ENCODE measurements around the gene RMND5A.
"Not testable (repeated sequence)": the region's sequence is repeated elsewhere in the genome, so short reads cannot be mapped to it uniquely, and the experiment has no call there.

RMND5A gene

DNA sequence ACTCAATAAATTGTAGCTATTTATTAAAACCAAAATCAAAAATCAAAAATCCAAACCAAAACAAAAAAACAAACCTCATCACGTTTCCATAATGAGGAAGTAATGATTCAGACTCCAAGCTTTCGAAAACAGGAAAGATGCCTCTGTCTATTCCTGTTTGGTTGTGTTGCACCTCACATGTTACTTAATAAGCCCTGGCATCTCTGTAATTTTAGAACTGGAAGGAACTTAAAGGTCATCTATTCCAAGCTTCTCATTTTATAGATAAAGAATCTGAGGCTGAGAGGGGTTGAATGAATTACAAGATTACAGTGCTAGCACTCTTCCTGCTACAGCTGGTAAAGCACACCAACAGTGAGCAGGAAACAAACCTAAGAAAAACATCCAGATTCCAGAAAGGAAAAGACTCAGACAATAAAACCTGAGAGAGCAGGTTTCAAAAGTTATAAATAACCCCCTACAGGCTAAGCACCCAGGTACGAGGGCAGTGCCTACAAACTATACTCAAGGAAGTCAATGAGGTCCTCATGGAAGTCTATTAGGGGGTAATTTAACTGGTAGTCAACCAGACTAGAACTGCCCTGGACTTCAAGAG lies 5.4 kb upstream of the RMND5A start:
- DNase-seq (ENCODE audit: low read depth): not testable (repeated sequence)

GRCh38 chr2:86719263-86719636 lies 841 bp upstream of the RMND5A start:
- not testable (repeated sequence) for DNase-seq (ENCODE audit: low read depth)

DNA sequence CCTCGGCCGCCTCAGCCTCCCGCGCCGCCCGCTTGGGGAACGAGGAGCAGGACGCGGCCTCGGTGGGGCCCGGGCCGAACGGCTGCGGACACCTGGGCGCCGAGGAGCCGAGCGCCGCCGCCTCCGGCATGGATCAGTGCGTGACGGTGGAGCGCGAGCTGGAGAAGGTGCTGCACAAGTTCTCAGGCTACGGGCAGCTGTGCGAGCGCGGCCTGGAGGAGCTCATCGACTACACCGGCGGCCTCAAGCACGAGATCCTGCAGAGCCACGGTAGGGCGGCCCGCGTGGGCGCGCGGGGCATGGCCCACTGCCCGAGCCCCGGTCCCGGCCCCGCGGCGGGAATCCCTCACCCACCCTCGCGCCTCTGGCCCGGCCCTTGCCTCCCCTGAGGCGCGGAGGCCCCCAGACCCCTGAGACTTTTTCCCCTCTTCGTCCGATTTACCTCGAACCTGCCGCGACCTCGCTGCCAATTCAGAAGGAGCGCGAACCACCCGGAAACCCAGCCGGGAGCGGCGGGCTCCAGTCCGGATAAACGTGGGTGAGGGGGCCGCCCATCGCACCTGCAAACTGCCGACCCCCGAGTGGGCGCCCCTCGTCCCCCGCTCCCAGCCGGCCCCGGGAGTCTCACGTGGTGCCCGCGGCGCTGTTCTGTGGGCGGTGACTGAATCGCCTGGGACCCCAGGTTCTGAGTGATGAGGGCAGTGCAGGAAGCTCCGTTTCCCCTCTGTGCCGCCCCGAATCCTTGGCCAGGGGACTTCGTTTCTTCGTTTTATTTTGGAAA lies 639 bp downstream of the RMND5A start:
- DNase-seq (ENCODE audit: low read depth): not testable (repeated sequence)

- not testable (repeated sequence) for DNase-seq (ENCODE audit: low read depth)
Observed at GRCh38 chr2:86725706-86726105, 5.6 kb downstream of the RMND5A start.

GRCh38 chr2:86732040-86732525 lies 12.0 kb downstream of the RMND5A start:
- DNase-seq (ENCODE audit: low read depth): not testable (repeated sequence)

DNA sequence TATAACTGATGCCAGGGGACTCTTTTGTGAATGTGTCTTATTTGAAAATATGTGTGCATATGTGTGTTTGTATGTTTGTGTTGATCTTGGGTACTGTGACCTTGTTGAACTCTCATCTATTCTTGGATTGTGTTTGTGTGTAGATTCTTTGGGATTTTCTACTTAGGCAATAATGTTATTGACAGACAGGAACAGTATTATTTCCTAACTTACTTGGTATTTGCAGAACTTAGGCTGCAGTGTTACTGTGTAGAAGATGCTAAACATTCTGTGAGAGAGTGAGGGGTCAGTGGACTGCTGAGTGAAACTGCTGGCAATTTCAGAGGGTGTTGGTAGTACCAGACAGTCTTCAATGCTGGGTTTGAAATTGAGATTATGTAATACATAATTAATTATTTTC lies 12.7 kb downstream of the RMND5A start:
- DNase-seq (ENCODE audit: low read depth): not testable (repeated sequence)

DNA sequence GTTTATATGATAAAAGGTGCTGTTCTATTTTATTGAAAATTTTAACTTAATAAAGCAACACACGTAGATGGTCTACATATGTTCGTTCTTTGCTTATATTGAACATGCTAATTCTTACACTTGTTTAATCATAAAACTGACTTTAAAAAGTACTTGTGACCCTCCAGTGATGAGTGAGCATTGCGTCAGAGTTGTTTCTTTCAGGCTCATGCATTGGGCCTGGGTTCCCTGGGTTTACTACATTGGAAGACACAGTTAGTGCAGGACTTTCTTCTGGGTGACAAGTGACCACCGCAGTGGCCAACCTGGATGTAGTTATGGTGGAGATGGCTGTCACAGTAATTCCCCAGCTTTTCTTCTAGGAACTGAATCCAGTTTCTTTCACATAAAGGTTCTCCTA lies 13.4 kb downstream of the RMND5A start:
- not testable (repeated sequence) for DNase-seq (ENCODE audit: low read depth)

DNA sequence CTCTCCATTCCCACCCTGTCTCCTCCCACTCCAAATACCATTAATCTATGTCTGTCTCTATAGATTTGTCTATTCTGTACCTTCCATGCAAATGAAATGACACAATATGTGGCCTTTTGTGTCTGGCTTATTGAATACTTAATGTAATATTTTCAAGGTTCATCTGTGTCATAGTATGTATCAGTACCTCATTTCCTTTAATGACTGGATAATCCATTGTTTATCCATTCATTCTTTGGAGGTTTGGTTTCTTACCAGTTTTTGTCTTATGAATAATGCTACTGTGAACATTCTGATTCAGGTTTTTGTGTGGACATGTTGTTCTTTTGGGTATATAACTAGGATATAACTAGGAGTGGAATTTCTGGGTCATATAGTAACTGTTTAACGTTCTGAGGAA lies 14.8 kb downstream of the RMND5A start:
- not testable (repeated sequence) for DNase-seq (ENCODE audit: low read depth)

- not testable (repeated sequence) for DNase-seq (ENCODE audit: low read depth)
Observed at GRCh38 chr2:86739485-86739884, 19.4 kb downstream of the RMND5A start.

GRCh38 chr2:86739889-86740288 lies 19.8 kb downstream of the RMND5A start:
- not testable (repeated sequence) for DNase-seq (ENCODE audit: low read depth)

GRCh38 chr2:86741889-86742498 lies 21.9 kb downstream of the RMND5A start:
- DNase-seq (ENCODE audit: low read depth): not testable (repeated sequence)

GRCh38 chr2:86744152-86744551 lies 24.1 kb downstream of the RMND5A start:
- DNase-seq (ENCODE audit: low read depth): no peak

GRCh38 chr2:86746939-86747338 lies 26.8 kb downstream of the RMND5A start:
- DNase-seq (ENCODE audit: low read depth): no peak

GRCh38 chr2:86747711-86748639 lies 27.9 kb downstream of the RMND5A start:
- DNase-seq (ENCODE audit: low read depth): no peak

DNA sequence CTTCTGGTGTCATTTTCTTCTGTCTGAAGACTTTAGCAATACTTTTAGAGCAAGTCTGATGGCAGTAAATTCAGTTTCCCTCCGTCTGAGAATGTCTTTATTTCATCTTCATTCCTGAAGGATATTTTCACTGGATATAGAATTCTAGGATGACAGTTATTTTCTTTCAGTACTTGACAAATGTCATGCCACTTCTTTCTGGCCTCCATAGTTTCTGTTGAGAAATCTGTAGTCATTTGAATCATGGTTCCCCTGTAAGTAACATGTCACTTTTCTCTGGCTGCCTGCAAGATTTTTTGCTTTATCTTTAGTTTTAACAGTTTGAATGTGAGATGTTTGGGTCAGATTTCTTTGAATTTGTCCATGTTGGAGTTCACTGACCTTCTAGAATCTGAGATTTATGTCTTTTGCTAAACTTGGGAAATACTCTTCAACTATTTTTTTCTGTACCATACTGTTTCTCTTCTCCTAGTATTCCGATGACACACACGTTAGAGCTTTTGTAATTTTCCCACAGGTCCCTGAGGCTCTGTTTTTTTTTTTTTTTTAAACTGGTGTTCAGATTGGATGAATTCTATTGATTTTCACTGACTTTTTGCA lies 30.2 kb downstream of the RMND5A start:
- DNase-seq (ENCODE audit: low read depth): no peak

- DNase-seq (ENCODE audit: low read depth): no peak
Observed at GRCh38 chr2:86751778-86752177, 31.7 kb downstream of the RMND5A start.

DNA sequence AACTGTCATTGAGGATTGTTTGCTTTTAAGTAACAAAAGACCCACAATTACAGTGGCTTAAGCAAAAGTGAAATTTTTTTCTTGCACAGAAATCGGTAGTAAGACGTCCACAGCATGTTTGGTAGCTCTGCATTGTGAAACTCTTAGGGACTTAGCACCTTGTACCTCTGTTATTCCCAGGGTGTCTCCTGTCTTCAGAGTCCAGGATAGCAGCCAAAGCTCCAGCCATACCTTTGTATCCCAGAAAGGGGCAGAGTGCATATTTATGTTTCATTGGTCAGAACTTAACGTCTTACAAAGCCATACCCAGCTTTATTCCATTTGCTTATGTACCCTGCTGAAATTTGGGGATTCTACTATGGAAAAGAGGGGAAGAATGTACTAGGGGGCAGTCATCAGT lies 32.8 kb downstream of the RMND5A start:
- no peak for DNase-seq (ENCODE audit: low read depth)

GRCh38 chr2:86753606-86754005 lies 33.5 kb downstream of the RMND5A start:
- no peak for DNase-seq (ENCODE audit: low read depth)

GRCh38 chr2:86758405-86758804 lies 38.3 kb downstream of the RMND5A start:
- no peak for DNase-seq (ENCODE audit: low read depth)

- no peak for DNase-seq (ENCODE audit: low read depth)
Observed at GRCh38 chr2:86760371-86760770, 40.3 kb downstream of the RMND5A start.

DNA sequence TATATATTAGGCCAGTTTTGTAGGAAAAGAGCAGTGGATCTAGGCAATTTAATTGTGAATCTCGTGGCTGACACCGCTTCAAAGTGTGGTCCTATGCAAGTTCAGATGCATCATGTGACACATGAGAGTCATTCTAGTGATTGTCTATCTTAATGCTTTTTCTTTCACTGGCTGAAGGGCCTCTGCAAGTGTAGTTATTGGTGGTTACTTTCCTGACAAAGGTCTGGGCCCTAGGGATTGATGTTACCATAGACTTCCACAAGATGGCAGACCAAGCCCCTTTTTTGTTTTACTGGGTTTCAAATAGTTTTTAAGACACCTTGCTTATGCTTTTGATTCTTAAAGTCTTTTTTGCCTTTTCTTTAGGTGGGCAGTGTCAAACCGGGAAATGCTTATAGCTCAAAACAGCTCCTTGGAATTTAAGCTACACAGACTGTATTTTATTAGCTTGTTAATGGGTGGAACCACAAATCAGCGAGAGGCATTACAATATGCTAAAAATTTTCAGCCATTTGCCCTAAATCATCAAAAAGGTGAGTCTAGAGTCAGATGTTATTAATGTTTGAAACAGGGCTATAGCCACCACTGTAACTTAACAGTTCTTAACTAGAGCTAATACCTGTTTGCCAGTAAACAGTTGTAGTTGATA lies 44.7 kb downstream of the RMND5A start:
- DNase-seq (ENCODE audit: low read depth): no peak
